CD4-positive, CD25-positive, alpha-beta regulatory T cell (primary cell): ENCODE results near the gene PRDM16. TPM values are rescaled to one million over a fixed set of nuclear protein-coding genes. Genes with fewer than 3 reads are reported as not detected.

Experiments used
- ATAC-seq, 2 donors: fragments of 150-1000 bp; cut with Tn5 transposase; one replicate each; pipeline ENCODE4 v1.10.0; 2021; ENCODE audit warnings: low read depth in 2 of 2, moderate number of reproducible peaks in 2 of 2, moderate library complexity in 1 of 2
- DNase-seq, 3 donors: peaks; one replicate each; pipeline versions ENCODE4 v3.0.0 to v3.0.0-alpha.2; 2012 to 2022; ENCODE audit warnings: mixed read lengths in 1 of 3
- H3K27ac ChIP-seq: one replicate; pipeline ENCODE4 v1.7.0; 2013; ENCODE audit warnings: mild to moderate bottlenecking, low read length; ENCODE audit not compliant: insufficient read depth, poor library complexity, severe bottlenecking
- H3K27me3 ChIP-seq: one replicate; pipeline ENCODE4 v1.7.0; 2013; ENCODE audit warnings: low read length; ENCODE audit not compliant: control insufficient read depth, insufficient read depth
- H3K36me3 ChIP-seq: one replicate; pipeline ENCODE4 v1.7.0; 2013; ENCODE audit warnings: mild to moderate bottlenecking, low read length, moderate library complexity; ENCODE audit not compliant: control insufficient read depth, insufficient read depth
- H3K4me1 ChIP-seq: 2 replicates; pipeline ENCODE4 v1.7.0; 2013; ENCODE audit warnings: mild to moderate bottlenecking, low read length; ENCODE audit not compliant: insufficient read depth, control insufficient read depth, poor library complexity, severe bottlenecking
- H3K4me3 ChIP-seq: one replicate; pipeline ENCODE4 v1.7.0; 2013; ENCODE audit warnings: low read depth, mild to moderate bottlenecking, low read length, moderate library complexity
- H3K9me3 ChIP-seq, 2 experiments: 1 replicate in 1 of 2; 2 replicates in 1 of 2; pipeline ENCODE4 v1.7.0; 2013; ENCODE audit warnings: low read length in 2 of 2, mild to moderate bottlenecking in 1 of 2, moderate library complexity in 1 of 2; ENCODE audit not compliant: control insufficient read depth in 2 of 2
- H3K27ac Mint-ChIP-seq, 3 donors: one replicate each; pipeline ENCODE4 v1.8.0; 2020 to 2022; ENCODE audit warnings: mild to moderate bottlenecking in 3 of 3, mixed read lengths in 3 of 3, moderate library complexity in 2 of 3
- H3K27me3 Mint-ChIP-seq: one replicate; pipeline ENCODE4 v1.8.0; 2022; ENCODE audit warnings: mild to moderate bottlenecking, mixed read lengths
- H3K36me3 Mint-ChIP-seq: one replicate; pipeline ENCODE4 v1.8.0; 2020; ENCODE audit warnings: mixed read lengths
- H3K4me1 Mint-ChIP-seq, 4 donors: one replicate each; pipeline ENCODE4 v1.8.0; 2020 to 2022; ENCODE audit warnings: mixed read lengths in 4 of 4, mild to moderate bottlenecking in 1 of 4
- H3K4me3 Mint-ChIP-seq, 4 donors: one replicate each; pipeline ENCODE4 v1.8.0; 2020 to 2022; ENCODE audit warnings: mild to moderate bottlenecking in 4 of 4, mixed read lengths in 4 of 4, moderate library complexity in 3 of 4
- H3K9me3 Mint-ChIP-seq, 7 donors: one replicate each; pipeline ENCODE4 v1.8.0; 2020 to 2022; ENCODE audit warnings: mixed read lengths in 7 of 7, mild to moderate bottlenecking in 3 of 7, moderate library complexity in 2 of 7
- polyA plus RNA-seq, 4 donors: library from polyadenylated mRNA; unstranded; fragments of 300-500 nt; fragmentation: Illumina TruSeq; gene quantifications; one replicate each; pipeline ENCODE4 v1.2.3, GENCODE V29; 2021
- total RNA-seq: library from RNA; stranded (reverse); gene quantifications from one replicate; pipeline ENCODE4 v1.2.3, GENCODE V29; 2022

Gene PRDM16
- total and polyA plus RNA-seq, 5 donors from 2014 or later = 0.27 TPM; not detected in 4

GRCh38 chr1:3348196-3348865 lies 279.3 kb downstream of the PRDM16 start:
- no peak for DNase-seq
- Mint-ChIP-seq H3K4me1 (no peaks in the 10 kb centered on the region), H3K36me3 (no peaks in the 10 kb centered on the region), H3K4me3 (no peak overlapping the region), H3K27me3 (no peaks in the 10 kb centered on the region), H3K27ac (no peak overlapping the region), H3K9me3 (peaks cover 0 to 16% (median 7%) of the 10 kb centered on the region in 7 donors)
- H3K4me1 ChIP-seq = no peaks in the 10 kb centered on the region
- no peak overlapping the region for H3K27ac ChIP-seq
- peaks cover 5 to 10% of the 10 kb centered on the region in 2 experiments for H3K9me3 ChIP-seq
- no peaks in the 10 kb centered on the region for H3K27me3 ChIP-seq
- H3K36me3 ChIP-seq = no peaks in the 10 kb centered on the region
- ATAC-seq = no peak
- no peak overlapping the region for H3K4me3 ChIP-seq

- no peaks in the 10 kb centered on the region for H3K27me3 Mint-ChIP-seq
- H3K4me3 ChIP-seq = no peak overlapping the region
Measured at GRCh38 chr1:3349161-3349967, 280.4 kb downstream of the PRDM16 start.

GRCh38 chr1:3349968-3350299 lies 280.9 kb downstream of the PRDM16 start:
- Mint-ChIP-seq H3K4me1 (no peaks in the 10 kb centered on the region), H3K27ac (no peak overlapping the region), H3K36me3 (no peaks in the 10 kb centered on the region), H3K27me3 (no peaks in the 10 kb centered on the region), H3K9me3 (peaks cover 0 to 3% (median 0%) of the 10 kb centered on the region in 7 donors), H3K4me3 (no peak overlapping the region)
- Histone ChIP-seq H3K4me3 (no peak overlapping the region), H3K36me3 (no peaks in the 10 kb centered on the region), H3K27ac (no peak overlapping the region), H3K27me3 (no peaks in the 10 kb centered on the region), H3K4me1 (no peaks in the 10 kb centered on the region), H3K9me3 (peaks cover 0 to under 1% of the 10 kb centered on the region in 2 experiments)
- no peak for DNase-seq
- no peak for ATAC-seq

More at GRCh38 chr1:3349161-3349967, 280.4 kb downstream of the PRDM16 start:
- H3K27ac Mint-ChIP-seq = no peak overlapping the region
- no peaks in the 10 kb centered on the region for H3K36me3 Mint-ChIP-seq
- no peaks in the 10 kb centered on the region for H3K4me1 ChIP-seq
- H3K36me3 ChIP-seq = no peaks in the 10 kb centered on the region
- no peak overlapping the region for H3K27ac ChIP-seq
- no peak for DNase-seq
- no peak overlapping the region for H3K4me3 Mint-ChIP-seq
- H3K9me3 ChIP-seq = peaks cover 4 to 5% of the 10 kb centered on the region in 2 experiments
- peaks cover 0 to 7% (median 1%) of the 10 kb centered on the region in 7 donors for H3K9me3 Mint-ChIP-seq
- H3K4me1 Mint-ChIP-seq = no peaks in the 10 kb centered on the region
- no peaks in the 10 kb centered on the region for H3K27me3 ChIP-seq
- ATAC-seq = no peak

GRCh38 chr1:3350506-3351261 lies 281.7 kb downstream of the PRDM16 start:
- DNase-seq (no peak), ATAC-seq (no peak)
- no peaks in the 10 kb centered on the region for H3K4me1 Mint-ChIP-seq
- H3K9me3 ChIP-seq = no peaks in the 10 kb centered on the region
- no peak overlapping the region for H3K4me3 ChIP-seq
- H3K27ac ChIP-seq = no peak overlapping the region
- H3K27me3 ChIP-seq = no peaks in the 10 kb centered on the region
- no peak overlapping the region for H3K27ac Mint-ChIP-seq
- no peaks in the 10 kb centered on the region for H3K27me3 Mint-ChIP-seq
- no peaks in the 10 kb centered on the region for H3K9me3 Mint-ChIP-seq
- no peaks in the 10 kb centered on the region for H3K36me3 ChIP-seq
- H3K4me1 ChIP-seq = no peaks in the 10 kb centered on the region
- H3K36me3 Mint-ChIP-seq = no peaks in the 10 kb centered on the region
- no peak overlapping the region for H3K4me3 Mint-ChIP-seq

- no peak for DNase-seq
- H3K36me3 ChIP-seq = no peaks in the 10 kb centered on the region
- H3K27ac ChIP-seq = no peak overlapping the region
- no peak overlapping the region for H3K4me3 ChIP-seq
- H3K4me1 ChIP-seq = no peaks in the 10 kb centered on the region
- no peaks in the 10 kb centered on the region for H3K9me3 ChIP-seq
- H3K9me3 Mint-ChIP-seq = no peaks in the 10 kb centered on the region
- ATAC-seq = no peak
- H3K27me3 ChIP-seq = no peaks in the 10 kb centered on the region
- no peak overlapping the region for H3K27ac Mint-ChIP-seq
- H3K27me3 Mint-ChIP-seq = no peaks in the 10 kb centered on the region
- no peaks in the 10 kb centered on the region for H3K4me1 Mint-ChIP-seq
- no peaks in the 10 kb centered on the region for H3K36me3 Mint-ChIP-seq
- no peak overlapping the region for H3K4me3 Mint-ChIP-seq
Measured at GRCh38 chr1:3351449-3352298, 282.7 kb downstream of the PRDM16 start.

GRCh38 chr1:3352299-3352951 lies 283.4 kb downstream of the PRDM16 start:
- H3K27me3 ChIP-seq = no peaks in the 10 kb centered on the region
- DNase-seq (no peak), ATAC-seq (no peak)
- H3K4me1 Mint-ChIP-seq = no peaks in the 10 kb centered on the region
- no peak overlapping the region for H3K27ac ChIP-seq
- no peaks in the 10 kb centered on the region for H3K36me3 Mint-ChIP-seq
- H3K9me3 Mint-ChIP-seq = no peaks in the 10 kb centered on the region
- no peak overlapping the region for H3K27ac Mint-ChIP-seq
- H3K27me3 Mint-ChIP-seq = no peaks in the 10 kb centered on the region
- no peaks in the 10 kb centered on the region for H3K36me3 ChIP-seq
- H3K4me1 ChIP-seq = no peaks in the 10 kb centered on the region
- no peak overlapping the region for H3K4me3 ChIP-seq
- no peaks in the 10 kb centered on the region for H3K9me3 ChIP-seq
- H3K4me3 Mint-ChIP-seq = no peak overlapping the region

GRCh38 chr1:3352952-3353331 lies 283.9 kb downstream of the PRDM16 start:
- Histone ChIP-seq H3K36me3 (no peaks in the 10 kb centered on the region), H3K4me3 (no peak overlapping the region), H3K4me1 (no peaks in the 10 kb centered on the region), H3K27me3 (no peaks in the 10 kb centered on the region), H3K27ac (no peak overlapping the region), H3K9me3 (no peaks in the 10 kb centered on the region)
- H3K4me3 Mint-ChIP-seq = no peak overlapping the region
- no peaks in the 10 kb centered on the region for H3K36me3 Mint-ChIP-seq
- no peak overlapping the region for H3K27ac Mint-ChIP-seq
- no peak for DNase-seq
- H3K27me3 Mint-ChIP-seq = no peaks in the 10 kb centered on the region
- no peak for ATAC-seq
- H3K4me1 Mint-ChIP-seq = no peaks in the 10 kb centered on the region
- H3K9me3 Mint-ChIP-seq = no peaks in the 10 kb centered on the region
